Sigmoid colon (tissue), 4 donors: ENCODE results near the gene SNCG.

Source experiments
- CTCF ChIP-seq, 4 experiments: fragments of 450-650 bp in 3 of 4; fragments of 200-600 bp in 1 of 4; IDR thresholded peaks; one replicate each; pipeline ENCODE4 v1.5.1; 2016 to 2019; ENCODE audit warnings: antibody characterized with exemption in 4 of 4, mild to moderate bottlenecking in 3 of 4, moderate library complexity in 2 of 4
- POLR2AphosphoS5 ChIP-seq, 4 donors: sonication (generic); formaldehyde crosslinking; IDR thresholded peaks; one replicate each; pipeline ENCODE4 v1.6.1; 2017; ENCODE audit warnings: antibody characterized with exemption in 4 of 4

- peak in 3 of 4 donors; percentile 61 to 72 (median 71) for TF ChIP-seq POLR2AphosphoS5 (IDR thresholded peaks at IDR 0.05)
- TF ChIP-seq CTCF (IDR thresholded peaks at IDR 0.05): no peak
Observed at GRCh38 chr10:86929468-86930380, 28.7 kb upstream of the SNCG start.
